Astrocyte (in vitro differentiated cells and primary cell): Measurements from ENCODE around the gene PTPRE. TPM values are rescaled to one million over a fixed set of nuclear protein-coding genes. Genes with fewer than 3 reads are reported as not detected.

ENCODE experiments used
- DNase-seq: peaks from one replicate; pipeline ENCODE4 v3.0.0-alpha.2; 2010; ENCODE audit warnings: low read depth
- FAIRE-seq: peaks from 2 replicates; lab custom pipeline; 2011; peaks lifted over from hg19 to GRCh38; lab: Jason Lieb, UNC
- H2AFZ ChIP-seq: 2 replicates; pipeline ENCODE4 v1.6.0; 2012; ENCODE audit warnings: low read depth, low read length, inconsistent platforms
- H3K27ac ChIP-seq: 2 replicates; pipeline ENCODE4 v1.5.1; 2011; ENCODE audit warnings: low read depth, low read length, inconsistent platforms
- H3K27me3 ChIP-seq: 2 replicates; pipeline ENCODE4 v1.6.0; 2011; ENCODE audit warnings: low read length, inconsistent platforms; ENCODE audit not compliant: insufficient read depth
- H3K36me3 ChIP-seq: 2 replicates; pipeline ENCODE4 v1.5.1; 2011; ENCODE audit warnings: low read length, inconsistent platforms; ENCODE audit not compliant: insufficient read depth
- H3K4me1 ChIP-seq: 2 replicates; pipeline ENCODE4 v1.5.1; 2011; ENCODE audit warnings: low read length, inconsistent platforms; ENCODE audit not compliant: insufficient read depth
- H3K4me2 ChIP-seq: 2 replicates; pipeline ENCODE4 v1.6.0; 2012; ENCODE audit warnings: low read length, inconsistent platforms
- H3K4me3 ChIP-seq: 2 replicates; pipeline ENCODE4 v1.5.1; 2011; ENCODE audit warnings: low read depth, mild to moderate bottlenecking, low read length, inconsistent platforms; ENCODE audit not compliant: insufficient read depth
- H3K79me2 ChIP-seq: 2 replicates; pipeline ENCODE4 v1.6.0; 2012; ENCODE audit warnings: mild to moderate bottlenecking, low read length, inconsistent platforms; ENCODE audit not compliant: insufficient read depth
- H3K9ac ChIP-seq: 2 replicates; pipeline ENCODE4 v1.6.0; 2012; ENCODE audit warnings: mild to moderate bottlenecking, low read length, inconsistent platforms
- H3K9me3 ChIP-seq: 2 replicates; pipeline ENCODE4 v1.5.1; 2012; ENCODE audit warnings: low read depth, mild to moderate bottlenecking, low read length, inconsistent platforms; ENCODE audit not compliant: insufficient read depth
- H4K20me1 ChIP-seq: 2 replicates; pipeline ENCODE4 v1.6.0; 2012; ENCODE audit warnings: low read length, inconsistent platforms; ENCODE audit not compliant: insufficient read depth
- H3K27ac Mint-ChIP-seq: one replicate; pipeline ENCODE4 v1.8.0; 2021; ENCODE audit warnings: mild to moderate bottlenecking, mixed read lengths; ENCODE audit not compliant: unreplicated experiment
- H3K27me3 Mint-ChIP-seq: one replicate; pipeline ENCODE4 v1.8.0; 2021; ENCODE audit warnings: low read depth, mixed read lengths; ENCODE audit not compliant: unreplicated experiment
- H3K36me3 Mint-ChIP-seq: one replicate; pipeline ENCODE4 v1.8.0; 2021; ENCODE audit warnings: low read depth, mixed read lengths; ENCODE audit not compliant: unreplicated experiment
- H3K4me1 Mint-ChIP-seq: one replicate; pipeline ENCODE4 v1.8.0; 2021; ENCODE audit warnings: low read depth, mixed read lengths; ENCODE audit not compliant: unreplicated experiment
- H3K4me3 Mint-ChIP-seq: one replicate; pipeline ENCODE4 v1.8.0; 2021; ENCODE audit warnings: mild to moderate bottlenecking, moderate library complexity, mixed read lengths; ENCODE audit not compliant: unreplicated experiment
- H3K9me3 Mint-ChIP-seq: one replicate; pipeline ENCODE4 v1.8.0; 2021; ENCODE audit warnings: mild to moderate bottlenecking, mixed read lengths; ENCODE audit not compliant: unreplicated experiment
- CTCF ChIP-seq: IDR thresholded peaks from 2 replicates; pipeline ENCODE4 v1.5.1; 2011; ENCODE audit warnings: low read depth, mild to moderate bottlenecking, inconsistent platforms, low read length, moderate library complexity; ENCODE audit not compliant: insufficient read depth
- EZH2 ChIP-seq: IDR thresholded peaks from 2 replicates; pipeline ENCODE4 v1.6.1; 2012; ENCODE audit warnings: mild to moderate bottlenecking, low read length, inconsistent platforms; ENCODE audit not compliant: insufficient read depth
- total RNA-seq: library from RNA; stranded (reverse); gene quantifications from 2 replicates; pipeline ENCODE4 v1.2.1, GENCODE V29; 2021

PTPRE gene
- total RNA-seq, 1 donor from 2014 or later = 14.1 TPM

- Histone ChIP-seq H3K4me2 (no peak overlapping the region), H3K4me1 (peaks cover 24% of the 10 kb centered on the region), H4K20me1 (no peaks in the 10 kb centered on the region), H3K79me2 (peaks cover 62% of the 10 kb centered on the region), H3K27me3 (no peaks in the 10 kb centered on the region), H3K27ac (no peak overlapping the region), H2AFZ (no peak overlapping the region), H3K9ac (no peak overlapping the region), H3K4me3 (no peak overlapping the region), H3K36me3 (no peaks in the 10 kb centered on the region), H3K9me3 (no peaks in the 10 kb centered on the region)
- DNase-seq (no peak), FAIRE-seq (no peak)
- Mint-ChIP-seq H3K4me3 (no peak overlapping the region), H3K27me3 (no peaks in the 10 kb centered on the region), H3K27ac (no peak overlapping the region), H3K36me3 (peaks cover 7% of the 10 kb centered on the region), H3K4me1 (peaks cover 28% of the 10 kb centered on the region), H3K9me3 (no peaks in the 10 kb centered on the region)
- TF ChIP-seq CTCF (no peak), EZH2 (no peak)
Observed at GRCh38 chr10:127911867-127912257, 5.0 kb downstream of the PTPRE start.

DNA sequence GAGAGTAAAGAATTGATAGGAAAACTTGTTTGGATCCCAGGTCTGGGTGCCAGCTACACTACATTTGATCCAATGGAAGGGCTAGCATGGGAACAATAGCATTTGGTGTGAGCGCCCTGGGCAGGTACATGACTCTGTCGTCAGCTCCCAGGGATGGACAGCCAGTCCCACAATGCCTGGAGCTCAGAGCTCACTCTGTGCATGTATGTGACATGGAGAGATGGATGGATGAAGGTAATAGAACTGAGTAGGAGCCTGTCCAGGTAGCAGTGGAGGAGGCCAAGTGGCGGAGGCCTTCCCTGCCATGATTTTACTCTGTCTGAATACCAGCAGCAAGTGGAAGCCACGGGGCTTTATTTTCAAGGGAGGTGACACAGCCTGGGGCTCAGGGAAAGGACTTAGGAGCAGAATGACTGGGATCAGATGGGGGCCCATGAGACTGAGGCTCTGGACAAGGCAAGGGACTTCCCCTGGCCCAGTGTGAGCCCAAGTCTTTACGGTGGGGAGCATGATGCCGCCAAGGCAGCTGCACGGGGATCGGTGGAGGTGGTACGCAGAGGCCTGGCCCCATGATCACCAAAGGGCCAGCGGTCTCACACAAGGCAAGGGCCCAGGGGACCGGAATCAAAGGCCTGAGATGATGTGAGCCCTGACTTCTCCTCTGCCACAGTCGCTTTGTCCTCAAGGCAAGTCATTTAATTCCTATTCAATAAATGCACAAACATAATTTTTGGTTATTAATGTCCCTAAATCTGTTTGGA, 5.9 kb downstream of the PTPRE start:
- no peaks in the 10 kb centered on the region for H3K27me3 ChIP-seq
- no peak for TF ChIP-seq CTCF
- TF ChIP-seq EZH2 = no peak
- Mint-ChIP-seq H3K9me3 (no peaks in the 10 kb centered on the region), H3K36me3 (peaks cover 7% of the 10 kb centered on the region), H3K4me3 (no peak overlapping the region), H3K27me3 (no peaks in the 10 kb centered on the region), H3K27ac (no peak overlapping the region), H3K4me1 (peaks cover 28% of the 10 kb centered on the region)
- H3K9me3 ChIP-seq = no peaks in the 10 kb centered on the region
- no peak overlapping the region for H3K4me3 ChIP-seq
- H2AFZ ChIP-seq = no peak overlapping the region
- H3K4me2 ChIP-seq = no peak overlapping the region
- H3K36me3 ChIP-seq = no peaks in the 10 kb centered on the region
- H3K79me2 ChIP-seq = peaks cover 69% of the 10 kb centered on the region
- H3K4me1 ChIP-seq = peaks cover 22% of the 10 kb centered on the region
- H3K9ac ChIP-seq = no peak overlapping the region
- no peak overlapping the region for H3K27ac ChIP-seq
- H4K20me1 ChIP-seq = no peaks in the 10 kb centered on the region
- FAIRE-seq (no peak), DNase-seq (no peak)

- peaks cover 25% of the 10 kb centered on the region for H3K4me1 Mint-ChIP-seq
- no peaks in the 10 kb centered on the region for H3K27me3 Mint-ChIP-seq
- no peaks in the 10 kb centered on the region for H3K9me3 Mint-ChIP-seq
- Histone ChIP-seq H3K4me1 (peaks cover 16% of the 10 kb centered on the region), H3K79me2 (peaks cover 65% of the 10 kb centered on the region), H3K27me3 (no peaks in the 10 kb centered on the region), H3K9me3 (no peaks in the 10 kb centered on the region), H3K4me2 (no peak overlapping the region), H3K9ac (no peak overlapping the region), H3K36me3 (no peaks in the 10 kb centered on the region), H4K20me1 (no peaks in the 10 kb centered on the region), H2AFZ (no peak overlapping the region), H3K4me3 (no peak overlapping the region), H3K27ac (no peak overlapping the region)
- H3K27ac Mint-ChIP-seq = no peak overlapping the region
- FAIRE-seq = no peak
- DNase-seq = no peak
- H3K36me3 Mint-ChIP-seq = peaks cover 7% of the 10 kb centered on the region
- TF ChIP-seq EZH2 = no peak
- TF ChIP-seq CTCF = no peak
- H3K4me3 Mint-ChIP-seq = no peak overlapping the region
Observed at GRCh38 chr10:127913368-127913759, 6.5 kb downstream of the PTPRE start.
